Effector CD4-positive, alpha-beta T cell (primary cell): Measurements from ENCODE around the gene GABPB2.
A peak's percentile ranks its signal among the peaks of the same experiment; 100 is the strongest.
"Not testable (repeated sequence)": the region's sequence is repeated elsewhere in the genome, so short reads cannot be mapped to it uniquely, and the experiment has no call there.

Experiments used
- DNase-seq: peaks from one replicate; pipeline ENCODE4 v3.0.0-alpha.2; 2020

The GABPB2 gene

DNA sequence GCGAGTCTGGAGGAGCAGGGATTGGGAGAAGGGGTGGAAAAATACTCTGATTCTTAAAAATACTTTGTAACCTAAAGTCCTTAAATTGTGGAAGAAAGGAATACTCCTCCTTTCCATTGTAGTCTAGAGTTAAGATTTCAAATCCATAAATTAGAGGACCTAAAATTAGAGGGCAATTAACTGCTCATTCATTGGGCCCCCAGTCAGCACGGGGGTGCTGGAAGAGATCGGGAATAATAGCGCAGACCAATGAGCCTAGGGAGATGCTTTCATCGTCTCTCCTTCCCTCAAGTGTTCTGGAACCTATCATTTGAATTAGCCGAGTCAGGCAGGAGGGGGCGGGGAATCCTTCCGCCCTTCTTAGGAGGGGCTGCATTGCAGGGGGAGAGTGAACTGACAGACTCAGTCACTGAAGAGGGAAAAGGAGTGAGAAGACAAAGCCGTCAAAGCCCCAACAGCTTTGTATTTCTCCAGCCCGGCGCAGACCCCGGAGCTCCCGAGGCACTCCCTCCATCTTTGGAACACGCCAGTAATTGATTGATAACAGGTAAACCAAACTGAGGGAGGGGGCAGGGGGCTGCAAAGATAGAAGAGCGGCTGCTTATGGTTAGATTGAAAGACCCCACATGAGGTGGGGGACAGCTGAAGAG lies 10.4 kb upstream of the GABPB2 start, which contains the start of gene MLLT11:
MLLT11 (plus strand) TSS at position 391 of the 650 bp plus-strand sequence. CDS start 6,828 bp downstream, outside the sequence.
- DNase-seq, result no peak

DNA sequence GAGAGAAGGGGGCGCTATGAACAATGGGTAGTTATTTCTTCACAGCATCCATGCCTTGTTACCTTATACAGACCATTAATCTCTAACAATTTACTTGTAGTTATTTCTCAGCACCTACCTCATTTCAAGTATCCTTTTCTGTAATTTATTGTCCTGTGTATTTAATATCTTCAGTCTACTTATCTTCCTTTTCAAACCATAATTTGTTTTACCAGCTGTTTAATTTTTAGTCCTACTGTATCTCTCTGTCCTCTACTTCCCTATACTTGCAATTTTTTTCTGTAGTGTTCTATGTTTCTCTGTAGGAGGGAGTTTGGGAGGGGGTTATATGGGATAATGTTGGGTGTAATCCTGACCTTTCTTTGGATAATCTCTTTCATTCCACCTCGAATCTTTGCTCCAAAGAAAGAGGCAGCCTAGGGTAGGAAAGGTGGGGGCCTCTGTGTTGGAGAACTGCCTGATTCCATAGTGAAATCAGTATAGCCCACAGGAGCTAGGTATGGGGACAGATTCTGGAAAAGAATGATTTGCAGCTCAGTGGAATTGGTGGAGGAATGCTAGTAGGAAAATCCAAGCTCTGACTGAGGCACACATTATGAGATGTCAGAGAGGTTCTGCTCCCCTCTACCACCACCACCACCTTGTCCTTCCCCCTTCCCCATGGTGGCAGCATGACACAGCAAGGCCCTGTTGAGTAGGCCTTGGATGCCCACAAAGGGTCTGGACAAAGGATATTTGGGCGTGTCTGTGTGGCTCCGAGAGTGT lies 9.7 kb upstream of the GABPB2 start:
- DNase-seq, result no peak

DNA sequence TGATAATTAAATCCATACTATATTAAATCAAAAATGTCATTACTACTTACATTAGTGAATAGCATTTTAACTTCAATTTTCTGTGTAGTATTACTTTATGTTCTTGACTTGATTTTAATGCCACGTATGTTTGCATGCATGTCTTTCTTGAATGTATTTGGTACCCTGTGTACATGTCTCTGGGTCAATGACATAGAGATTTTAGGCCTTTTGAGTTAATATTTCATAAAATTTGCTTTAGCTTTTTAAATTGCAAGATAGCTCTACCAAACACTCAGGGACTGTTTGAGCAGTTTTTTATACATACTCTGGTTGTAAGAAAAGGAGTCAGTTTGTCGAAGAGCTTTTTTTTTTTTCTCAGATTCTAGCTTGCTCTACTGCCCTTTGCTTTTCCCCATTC lies 8.9 kb upstream of the GABPB2 start:
- DNase-seq, result no peak

DNA sequence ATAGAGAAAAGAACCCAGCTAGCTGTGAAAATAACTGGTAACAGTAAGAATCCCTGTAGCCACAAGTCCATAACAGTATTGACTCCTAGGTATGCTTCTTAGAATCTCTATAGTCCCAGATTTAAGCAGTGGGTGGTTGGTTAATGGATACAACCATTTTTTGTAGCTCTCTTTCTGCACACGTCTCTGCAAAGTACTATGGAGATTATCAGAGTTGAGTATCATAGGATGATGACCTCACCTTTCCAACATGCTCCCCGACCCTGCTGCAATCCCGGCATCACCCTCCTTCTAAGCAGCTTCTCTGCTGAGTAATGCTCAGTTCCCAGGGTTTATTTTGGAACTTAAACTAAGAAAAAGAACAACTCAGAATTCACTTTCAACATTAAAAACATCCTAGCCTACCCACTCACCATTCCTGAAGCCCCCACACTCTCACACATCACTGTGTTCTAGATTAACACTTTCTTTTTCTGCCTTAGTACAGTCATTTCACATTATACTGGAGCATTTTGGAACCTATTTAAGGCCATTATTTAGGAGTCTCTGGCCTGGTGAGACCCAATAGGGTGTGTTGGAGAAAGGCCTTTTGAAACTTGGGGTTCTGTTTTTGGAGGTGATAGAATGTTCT lies 7.7 kb upstream of the GABPB2 start:
- DNase-seq, result no peak

GRCh38 chr1:151065089-151065645 lies 5.4 kb upstream of the GABPB2 start:
- no peak for DNase-seq

DNA sequence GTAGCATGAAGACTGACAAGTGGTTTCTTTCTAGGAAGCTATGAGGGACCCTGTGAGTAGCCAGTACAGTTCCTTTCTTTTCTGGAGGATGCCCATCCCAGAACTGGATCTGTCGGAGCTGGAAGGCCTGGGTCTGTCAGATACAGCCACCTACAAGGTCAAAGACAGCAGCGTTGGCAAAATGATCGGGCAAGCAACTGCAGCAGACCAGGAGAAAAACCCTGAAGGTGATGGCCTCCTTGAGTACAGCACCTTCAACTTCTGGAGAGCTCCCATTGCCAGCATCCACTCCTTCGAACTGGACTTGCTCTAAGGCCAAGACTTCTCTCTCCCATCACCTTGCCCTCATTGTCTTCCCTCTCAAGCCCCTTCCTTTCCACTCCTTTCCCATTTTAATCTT lies 3.4 kb upstream of the GABPB2 start:
- no peak for DNase-seq

DNA sequence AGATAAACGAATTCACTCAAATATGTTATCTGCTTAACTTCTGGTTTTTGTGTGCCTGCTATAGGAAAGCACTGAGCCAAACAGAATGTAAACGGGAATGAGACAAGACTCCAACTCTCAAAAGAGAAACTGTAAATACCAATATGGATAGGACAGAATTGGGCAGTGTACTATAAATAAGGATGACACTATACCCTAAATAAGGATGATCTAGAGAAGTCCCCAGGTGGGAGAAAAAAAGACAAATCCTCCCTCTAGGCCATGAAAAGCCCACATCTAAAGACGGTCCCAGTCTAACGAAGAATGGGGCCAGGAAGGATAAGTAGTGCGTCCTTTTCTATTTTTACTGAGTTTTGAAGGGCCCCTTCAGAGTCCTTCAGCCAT lies 1.5 kb upstream of the GABPB2 start:
- DNase-seq, result no peak

GRCh38 chr1:151072224-151072623 lies 1.7 kb downstream of the GABPB2 start:
- DNase-seq, result no peak

GRCh38 chr1:151085953-151086559 lies 15.5 kb downstream of the GABPB2 start:
- no peak for DNase-seq

GRCh38 chr1:151097426-151097825 lies 26.9 kb downstream of the GABPB2 start:
- not testable (repeated sequence) for DNase-seq

DNA sequence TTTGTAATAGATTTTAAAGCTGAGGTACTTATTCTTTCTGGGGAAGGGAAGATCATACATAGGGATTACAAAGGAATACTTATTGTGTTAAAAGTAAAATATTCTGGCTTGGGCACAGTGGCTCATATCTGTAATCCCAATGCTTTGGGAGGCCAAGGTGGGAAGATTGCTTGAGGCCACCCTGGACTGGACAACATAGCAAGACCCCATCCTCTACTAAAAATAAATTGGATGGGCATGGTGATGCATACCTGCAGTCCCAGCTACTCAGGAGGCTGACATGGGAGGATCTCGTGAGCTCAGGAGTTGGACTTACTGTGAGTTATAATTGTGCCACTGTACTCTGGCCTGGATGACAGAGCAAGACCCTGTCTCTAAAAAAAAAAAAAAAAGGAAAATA lies 27.6 kb downstream of the GABPB2 start:
- DNase-seq, result no peak

DNA sequence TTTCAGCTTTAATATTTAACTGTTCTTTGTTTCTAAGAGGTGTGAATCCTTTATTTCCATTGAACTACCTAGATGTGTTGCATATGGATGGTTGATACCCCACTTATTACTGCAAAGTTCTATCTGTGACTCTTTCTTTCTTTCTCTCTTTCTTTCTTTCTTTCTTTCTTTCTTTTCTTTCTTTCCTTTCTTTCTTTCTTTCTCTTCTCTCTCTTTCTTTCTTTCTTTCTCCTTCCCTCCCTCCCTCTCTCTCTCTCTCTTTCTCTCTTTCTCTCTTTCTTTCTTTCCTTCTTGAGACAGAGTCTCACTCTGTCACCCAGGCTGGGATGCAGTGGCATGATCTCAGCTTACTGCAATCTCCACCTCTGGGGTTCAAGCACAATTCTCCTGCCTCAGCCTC lies 34.1 kb downstream of the GABPB2 start:
- DNase-seq, result no peak

DNA sequence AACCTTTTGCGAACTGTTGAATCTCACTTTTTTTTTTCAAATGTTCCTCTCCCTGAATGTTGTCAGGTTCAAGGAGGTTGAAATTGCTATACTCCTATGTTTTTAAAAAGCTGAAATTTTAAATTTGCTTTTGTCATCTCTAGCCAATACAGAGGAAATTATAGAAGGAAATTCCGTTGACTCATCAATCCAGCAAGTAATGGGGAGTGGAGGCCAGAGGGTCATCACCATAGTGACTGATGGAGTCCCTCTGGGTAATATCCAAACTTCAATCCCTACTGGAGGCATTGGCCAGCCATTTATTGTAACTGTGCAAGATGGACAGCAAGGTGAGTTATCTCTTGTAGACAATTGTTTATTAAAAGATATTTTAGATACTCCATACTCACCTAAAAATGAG lies 36.3 kb downstream of the GABPB2 start:
- no peak for DNase-seq

DNA sequence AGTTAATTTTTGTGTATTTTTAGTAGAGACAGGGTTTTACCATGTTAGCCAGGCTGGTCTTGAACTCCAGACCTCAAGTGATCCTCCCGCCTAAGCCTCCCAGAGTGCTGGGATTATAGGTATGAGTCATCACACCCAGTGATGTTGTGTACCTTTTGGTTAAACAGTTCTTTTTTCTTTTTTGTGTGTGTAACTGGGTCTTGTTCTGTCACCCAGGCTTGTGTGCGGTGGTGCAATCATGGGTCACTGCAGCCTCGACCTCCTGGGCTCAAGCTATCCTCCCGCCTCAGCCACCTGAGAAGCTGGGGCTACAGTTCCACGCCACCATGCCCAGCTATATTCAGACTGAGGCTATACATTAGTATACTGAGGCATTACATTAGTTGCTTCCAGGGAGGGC lies 37.8 kb downstream of the GABPB2 start:
- DNase-seq, result no peak

DNA sequence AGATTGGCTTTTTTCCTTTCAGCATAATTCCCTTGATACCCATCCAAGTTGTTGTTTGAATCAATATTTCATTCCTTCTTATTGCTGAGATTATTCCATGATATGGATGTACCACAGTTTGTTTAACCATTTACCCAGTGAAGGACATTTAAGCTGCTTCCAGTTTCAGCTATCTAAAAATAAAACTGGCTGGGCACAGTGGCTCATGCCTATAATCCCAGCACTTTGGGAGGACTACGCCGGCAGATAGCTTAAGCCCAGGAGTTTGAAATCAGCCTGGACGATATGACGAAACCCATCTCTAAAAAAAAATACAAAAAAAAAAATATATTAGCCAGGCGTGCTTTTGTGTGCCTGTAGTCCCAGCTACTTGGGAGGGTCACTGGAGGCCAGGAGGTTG lies 43.3 kb downstream of the GABPB2 start:
- no peak for DNase-seq

GRCh38 chr1:151124763-151125403 lies 54.3 kb downstream of the GABPB2 start:
- DNase-seq, result no peak

DNA sequence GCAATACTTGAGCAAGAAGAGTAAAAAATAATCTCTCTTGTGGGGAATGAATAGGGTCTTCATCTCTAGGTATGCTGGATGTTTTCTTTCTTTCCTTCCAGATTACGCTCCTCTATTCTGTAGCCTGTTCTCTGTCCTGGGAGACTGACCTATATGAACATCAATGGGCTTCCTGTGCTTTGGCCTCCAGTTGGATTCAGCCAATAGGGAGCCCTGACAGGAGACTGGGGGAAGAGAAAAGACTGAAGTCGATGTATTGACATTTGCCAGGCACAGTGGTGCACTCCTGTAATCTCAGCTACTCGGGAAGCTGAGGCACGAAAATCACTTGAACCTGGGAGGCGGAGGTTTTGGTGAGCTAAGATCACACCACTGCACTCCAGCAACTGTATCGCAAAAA lies 58.2 kb downstream of the GABPB2 start:
- no peak for DNase-seq

DNA sequence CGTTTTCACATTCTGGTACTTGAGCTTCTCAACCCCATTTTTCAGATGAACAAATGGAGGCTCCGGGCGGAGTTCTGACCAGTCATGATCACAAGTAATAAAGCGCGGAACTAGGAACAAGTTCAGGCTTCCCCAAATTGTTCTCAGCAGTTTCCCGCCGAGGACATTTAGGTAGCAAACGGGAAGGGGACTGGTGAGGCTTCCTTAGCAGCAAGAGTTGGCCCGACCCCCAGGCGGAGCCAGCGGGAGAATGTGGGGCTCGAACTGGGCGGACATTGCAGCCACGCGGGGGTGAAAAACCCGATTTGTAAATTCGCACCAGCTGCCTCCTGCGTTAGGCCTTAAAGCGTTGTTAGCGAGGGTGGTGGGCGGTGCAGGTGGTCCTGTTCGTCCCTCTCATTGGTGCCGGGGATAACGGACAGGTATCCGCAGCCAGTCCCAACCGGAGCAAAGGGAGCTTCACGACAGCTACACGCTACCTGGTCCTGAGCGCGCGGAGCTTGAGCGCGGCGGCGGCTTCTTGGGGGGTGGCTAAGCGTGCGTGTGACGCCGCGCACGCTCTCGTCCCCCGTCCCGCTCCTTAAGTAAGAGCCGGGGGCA lies 60.5 kb downstream of the GABPB2 start:
- peak; percentile 55 for DNase-seq

- no peak for DNase-seq
Measured at GRCh38 chr1:151131701-151132334, 61.3 kb downstream of the GABPB2 start.

GRCh38 chr1:151132335-151133017 lies 61.9 kb downstream of the GABPB2 start:
- no peak for DNase-seq
